Small intestine (tissue), 7 donors: ENCODE measurements around the gene SLC16A8. TPM values are rescaled to one million over a fixed set of nuclear protein-coding genes. Genes with fewer than 3 reads are reported as not detected.

Experiments used
- DNase-seq, 2 donors: peaks; one replicate each; pipeline versions ENCODE4 v3.0.0 to v3.0.0-alpha.2; 2013
- FAIRE-seq: peaks from 2 replicates; lab custom pipeline; 2012; peaks lifted over from hg19 to GRCh38; lab: Jason Lieb, UNC
- H3K27ac ChIP-seq, 3 donors: one replicate each; pipeline ENCODE4 v1.5.1; 2013; ENCODE audit warnings: low read length in 2 of 3, mild to moderate bottlenecking in 2 of 3, control low read depth in 1 of 3, inconsistent platforms in 1 of 3, low read depth in 1 of 3, moderate library complexity in 1 of 3
- H3K27me3 ChIP-seq, 3 donors: one replicate each; pipeline ENCODE4 v1.6.1; 2013; ENCODE audit warnings: low read length in 3 of 3, inconsistent platforms in 1 of 3; ENCODE audit not compliant: control insufficient read depth in 3 of 3, insufficient read depth in 3 of 3
- H3K36me3 ChIP-seq, 3 donors: one replicate each; pipeline ENCODE4 v1.6.1; 2013; ENCODE audit warnings: low read length in 3 of 3, inconsistent platforms in 1 of 3, low read depth in 1 of 3, mild to moderate bottlenecking in 1 of 3, moderate library complexity in 1 of 3; ENCODE audit not compliant: control insufficient read depth in 3 of 3, insufficient read depth in 2 of 3
- H3K4me1 ChIP-seq, 3 donors: one replicate each; pipeline ENCODE4 v1.6.1; 2013; ENCODE audit warnings: low read length in 2 of 3, inconsistent platforms in 1 of 3, low read depth in 1 of 3, mild to moderate bottlenecking in 1 of 3, moderate library complexity in 1 of 3; ENCODE audit not compliant: control insufficient read depth in 3 of 3, insufficient read depth in 2 of 3
- H3K4me3 ChIP-seq, 3 donors: one replicate each; pipeline ENCODE4 v1.5.1; 2013; ENCODE audit warnings: low read length in 3 of 3, control low read depth in 1 of 3, inconsistent platforms in 1 of 3, low read depth in 1 of 3, mild to moderate bottlenecking in 1 of 3, moderate library complexity in 1 of 3
- H3K9me3 ChIP-seq, 2 donors: one replicate each; pipeline ENCODE4 v1.6.1; 2013; ENCODE audit warnings: low read depth in 1 of 2, low read length in 1 of 2; ENCODE audit not compliant: control insufficient read depth in 2 of 2, insufficient read depth in 1 of 2
- WGBS, 3 donors: extraction: QIAGEN DNeasy Blood & Tissue Kit; methylation state at CpG; one replicate each; pipeline ENCODE4 v1.1.7; 2013; 5-methylcytosine and 5-hydroxymethylcytosine counted together
- polyA plus RNA-seq, 4 donors: library from polyadenylated mRNA; stranded (reverse) in 3 of 4; unstranded in 1 of 4; fragments of 200-250 nt in 3 of 4; fragments of 120-200 nt in 1 of 4; gene quantifications; one replicate each; pipeline versions ENCODE4 v1.2.1 to v1.2.3, GENCODE V29; 2013
- donor health status: healthy with polysubstance abuse.
- donor health status: control.
- donor health status: control.
- donor health status: Bipolar disorder and iron deficiency.
- donor health status: healthy.

SLC16A8 gene
- polyA plus RNA-seq, 4 donors = 0.37 to 1.7 TPM; not detected in 2

DNA sequence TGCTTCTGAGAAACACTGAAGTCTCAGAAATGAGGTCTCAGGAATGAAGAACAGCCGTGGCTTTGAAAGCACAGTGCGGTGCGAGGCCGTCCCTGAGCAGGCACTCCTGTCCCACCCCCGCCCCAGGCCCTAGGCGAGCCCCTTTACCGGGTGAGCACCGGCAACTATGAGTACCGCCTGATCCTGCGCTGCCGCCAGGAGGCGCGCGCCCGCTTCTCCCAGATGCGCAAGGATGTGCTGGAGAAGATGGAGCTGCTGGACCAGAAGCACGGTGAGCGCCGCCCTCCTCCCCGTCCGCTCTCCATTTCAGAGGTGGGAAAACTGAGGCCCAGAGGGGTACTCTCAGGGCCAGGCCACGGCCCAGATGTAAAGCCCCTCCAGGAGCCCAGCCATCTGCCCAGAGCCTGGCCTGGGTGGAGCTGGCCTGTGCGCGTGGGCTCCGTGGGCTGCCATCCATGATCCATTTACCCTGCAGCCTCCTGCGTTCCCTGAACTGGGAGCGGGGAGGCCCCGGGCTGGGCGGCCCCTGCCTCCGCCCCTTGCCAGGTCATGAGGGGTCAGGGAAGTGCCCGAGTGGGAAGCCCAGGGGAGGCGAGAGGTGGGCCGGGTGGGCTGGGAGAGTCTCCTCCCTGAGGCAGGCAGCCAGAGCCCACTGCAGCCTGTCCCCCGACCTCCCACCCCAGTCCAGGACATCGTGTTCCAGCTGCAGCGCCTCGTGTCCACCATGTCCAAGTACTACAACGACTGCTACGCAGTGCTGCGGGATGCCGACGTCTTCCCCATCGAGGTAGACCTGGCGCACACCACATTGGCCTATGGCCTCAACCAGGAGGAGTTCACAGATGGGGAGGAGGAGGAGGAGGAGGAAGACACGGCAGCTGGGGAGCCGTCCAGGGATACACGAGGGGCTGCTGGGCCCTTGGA is 9.5 kb downstream of the SLC16A8 start:
- no peak for FAIRE-seq
- H3K27me3 ChIP-seq = no peaks in the 10 kb centered on the region

DNA sequence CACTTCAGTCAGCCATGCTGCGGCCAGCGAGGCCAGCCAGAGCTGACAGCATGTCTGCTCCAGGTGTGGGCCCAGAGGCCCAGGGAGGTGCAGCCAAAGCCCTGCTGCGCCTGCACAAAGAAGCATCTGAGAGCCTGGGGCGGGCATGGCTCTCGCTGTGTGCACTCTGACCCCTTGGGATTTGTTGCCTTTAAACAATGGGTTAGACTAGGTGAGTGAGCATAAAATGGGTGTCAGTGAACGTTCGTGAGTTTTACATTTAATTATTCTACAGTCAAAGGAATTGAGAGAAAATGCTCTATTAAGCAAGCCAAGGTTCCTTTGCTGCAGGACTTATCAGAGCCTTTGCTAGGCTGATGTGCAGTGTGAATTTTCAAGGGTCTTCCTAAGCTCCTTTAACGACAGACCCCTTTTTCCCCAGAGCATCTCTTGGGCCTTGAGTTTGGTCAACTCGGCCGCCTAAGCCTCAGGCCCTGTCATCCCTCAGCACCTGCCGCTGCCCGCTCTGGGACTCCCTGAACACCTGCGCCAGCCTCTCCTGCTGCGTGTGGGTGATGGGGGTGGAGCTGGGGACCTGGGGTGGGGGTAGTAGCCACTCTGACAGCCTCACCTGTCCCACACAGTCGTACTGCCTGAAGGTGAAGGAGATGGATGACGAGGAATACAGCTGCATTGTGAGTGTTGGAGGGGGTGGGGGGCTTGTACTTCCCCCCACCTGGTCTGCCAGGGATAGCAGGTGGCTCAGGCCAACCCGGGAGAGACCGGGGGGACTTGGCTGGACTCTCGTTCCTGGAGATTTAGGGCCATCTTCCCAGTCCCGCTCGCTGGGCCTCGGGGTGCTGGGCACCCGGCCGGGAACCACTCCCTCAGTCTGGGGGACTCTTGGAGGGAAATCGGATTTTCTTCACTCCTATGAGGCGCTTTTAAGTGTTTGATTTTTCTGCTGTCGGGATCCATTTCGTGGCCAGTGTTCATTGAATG is 10.5 kb downstream of the SLC16A8 start:
- WGBS, 3 donors = 91 to 95% (median 93%) methylated on average over 28 of the region's 28 CpGs
- no peak for FAIRE-seq

More for the DNA sequence above, 9.5 kb downstream of the SLC16A8 start:
- Histone ChIP-seq H3K9me3 (no peaks in the 10 kb centered on the region), H3K27ac (no peak overlapping the region), H3K4me1 (no peaks in the 10 kb centered on the region), H3K4me3 (no peak overlapping the region), H3K36me3 (peaks cover 5 to 84% (median 6%) of the 10 kb centered on the region in 3 donors)
- WGBS, 3 donors = 90 to 93% (median 92%) methylated on average over 45 to 47 of the region's 47 CpGs
- DNase-seq = peak in 1 of 2 donors; percentile 59

DNA sequence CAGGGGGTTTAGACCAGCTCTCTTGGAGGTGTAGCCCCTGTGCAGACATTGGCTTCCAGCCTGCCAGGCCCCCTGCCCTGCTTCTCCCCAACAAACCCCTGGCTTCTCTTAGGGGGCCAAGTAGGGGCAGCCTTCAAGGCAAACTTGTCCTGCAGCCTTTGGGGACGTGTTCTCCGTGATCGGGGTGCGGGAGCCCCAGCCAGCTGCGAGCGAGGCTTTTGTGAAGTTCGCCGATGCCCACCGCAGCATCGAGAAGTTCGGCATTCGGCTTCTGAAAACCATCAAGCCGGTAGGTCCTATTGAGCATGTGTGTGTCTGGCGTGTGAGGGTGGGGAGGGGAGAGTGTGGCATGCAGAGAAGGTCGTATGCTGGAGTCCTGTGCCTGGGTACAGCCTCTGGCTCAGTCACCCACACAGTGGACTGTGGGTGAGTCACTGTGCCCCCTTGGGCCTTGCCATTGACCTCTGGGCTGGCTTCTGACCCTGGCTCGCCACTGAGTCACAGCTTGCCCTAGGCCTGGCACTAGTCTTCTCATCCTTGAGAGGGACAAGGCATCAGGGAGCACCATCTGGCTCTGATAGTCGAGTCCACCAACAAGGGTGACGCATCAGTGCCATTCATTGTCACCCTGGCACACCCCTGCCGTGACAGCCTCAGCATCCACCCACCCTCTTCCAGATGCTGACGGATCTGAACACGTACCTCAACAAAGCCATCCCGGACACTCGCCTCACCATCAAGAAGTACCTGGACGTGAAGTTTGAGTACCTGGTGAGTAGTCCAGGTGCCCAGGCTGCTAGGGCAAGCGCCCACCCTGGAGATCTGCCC is 11.4 kb downstream of the SLC16A8 start:
- Histone ChIP-seq H3K4me3 (no peak overlapping the region), H3K9me3 (no peaks in the 10 kb centered on the region), H3K36me3 (peaks cover 5 to 90% (median 6%) of the 10 kb centered on the region in 3 donors), H3K4me1 (peaks cover 0 to 17% (median 0%) of the 10 kb centered on the region in 3 donors), H3K27ac (no peak overlapping the region), H3K27me3 (no peaks in the 10 kb centered on the region)
- no peak for DNase-seq
- WGBS, 3 donors = 94 to 95% (median 95%) methylated on average over 25 of the region's 25 CpGs
- FAIRE-seq = no peak

More for the DNA sequence above, 10.5 kb downstream of the SLC16A8 start:
- Histone ChIP-seq H3K4me3 (no peak overlapping the region), H3K36me3 (peaks cover 5 to 88% (median 6%) of the 10 kb centered on the region in 3 donors), H3K27ac (no peak overlapping the region), H3K27me3 (no peaks in the 10 kb centered on the region), H3K9me3 (no peaks in the 10 kb centered on the region), H3K4me1 (peaks cover 0 to 8% (median 0%) of the 10 kb centered on the region in 3 donors)
- no peak for DNase-seq

DNA sequence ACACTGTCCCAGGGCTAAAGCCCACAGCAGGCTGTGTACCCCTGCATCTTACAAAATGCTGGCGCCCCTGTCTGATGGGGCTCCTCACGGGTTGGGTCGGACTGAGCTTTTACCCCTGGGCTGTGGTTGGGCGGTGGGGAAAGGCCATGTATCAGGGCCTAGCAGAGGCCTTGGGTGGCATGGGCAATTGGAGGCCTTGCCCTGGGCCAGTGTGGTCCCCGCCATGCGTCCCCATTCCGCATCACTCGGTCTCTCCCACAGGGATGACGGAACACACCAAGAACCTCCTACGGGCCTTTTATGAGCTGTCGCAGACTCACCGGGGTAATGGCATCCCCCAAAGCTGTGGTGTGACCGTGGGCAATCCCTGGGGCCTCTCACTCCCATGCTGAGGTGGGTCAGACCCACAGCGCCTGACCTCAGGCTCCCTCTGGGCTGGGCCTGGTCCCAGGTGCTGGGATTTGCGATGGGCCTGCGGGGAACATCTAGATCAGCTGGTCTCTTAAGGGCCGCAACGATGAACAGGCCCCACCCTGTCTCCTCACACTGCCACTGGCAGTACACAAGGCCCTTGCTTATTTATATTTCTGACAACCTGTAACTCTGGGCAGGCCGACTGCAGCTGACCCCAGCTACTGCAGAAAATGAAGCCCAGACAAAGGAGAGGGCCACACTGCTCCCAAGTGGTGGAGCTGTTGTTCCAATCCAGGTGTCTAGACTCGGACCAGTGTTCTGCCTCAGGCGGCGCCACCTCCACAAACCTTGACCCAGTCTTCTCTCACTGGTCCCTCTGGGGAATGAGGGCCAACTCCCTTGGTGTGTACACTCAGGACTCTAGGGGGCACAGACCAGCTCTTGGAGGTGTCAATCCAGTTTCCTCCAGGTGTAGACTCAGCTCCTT is 12.3 kb downstream of the SLC16A8 start:
- no peaks in the 10 kb centered on the region for H3K9me3 ChIP-seq
- DNase-seq (no peak), FAIRE-seq (no peak)
- no peaks in the 10 kb centered on the region for H3K27me3 ChIP-seq
- no peak overlapping the region for H3K4me3 ChIP-seq
- H3K4me1 ChIP-seq = peaks cover 0 to 23% (median 0%) of the 10 kb centered on the region in 3 donors
- peaks cover 5 to 93% (median 8%) of the 10 kb centered on the region in 3 donors for H3K36me3 ChIP-seq
- no peak overlapping the region for H3K27ac ChIP-seq
- 89 to 93% (median 90%) methylated on average over 22 of the region's 22 CpGs for WGBS, 3 donors

DNA sequence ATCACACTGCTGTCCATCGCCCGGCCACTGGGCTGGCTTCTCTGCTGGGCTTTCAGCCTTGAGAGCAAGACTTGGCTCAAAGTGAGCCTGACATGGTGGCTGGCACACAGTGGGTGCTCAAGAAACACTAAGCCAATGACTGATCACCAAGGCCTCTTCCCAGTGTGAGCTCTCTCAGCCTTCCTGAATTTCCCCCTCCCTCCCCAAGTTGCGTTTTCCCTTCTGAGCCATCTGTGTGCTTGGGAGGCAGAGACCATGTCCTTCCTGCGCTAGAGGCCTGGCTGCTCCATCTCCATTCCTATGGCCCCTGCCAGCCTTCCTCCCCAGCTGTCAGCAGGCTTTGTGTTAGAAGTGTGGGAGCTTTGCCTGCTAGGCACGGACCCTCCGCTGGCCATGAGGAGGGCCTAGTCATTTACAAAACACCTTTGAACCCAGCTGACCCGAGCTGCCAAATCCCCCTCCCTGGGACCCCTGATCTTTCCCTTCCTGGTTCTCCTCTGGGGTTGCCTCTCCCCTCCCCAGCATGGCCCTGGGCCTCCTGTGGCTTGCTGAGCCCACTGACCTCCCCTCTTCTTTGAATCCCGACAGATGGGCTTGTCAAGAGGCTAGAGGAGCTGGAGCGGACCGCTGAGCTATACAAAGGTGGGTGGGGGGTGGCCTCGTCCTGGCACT is 13.6 kb downstream of the SLC16A8 start:
- Histone ChIP-seq H3K9me3 (no peaks in the 10 kb centered on the region), H3K27me3 (no peaks in the 10 kb centered on the region), H3K36me3 (peaks cover 10 to 96% (median 12%) of the 10 kb centered on the region in 3 donors), H3K4me3 (no peak overlapping the region), H3K4me1 (peaks cover 0 to 23% (median 0%) of the 10 kb centered on the region in 3 donors), H3K27ac (peak overlapping the region in 2 of 3 donors; percentile 33 to 46)
- DNase-seq (no peak), FAIRE-seq (no peak)
- 86 to 96% (median 95%) methylated on average over 11 of the region's 11 CpGs for WGBS, 3 donors

DNA sequence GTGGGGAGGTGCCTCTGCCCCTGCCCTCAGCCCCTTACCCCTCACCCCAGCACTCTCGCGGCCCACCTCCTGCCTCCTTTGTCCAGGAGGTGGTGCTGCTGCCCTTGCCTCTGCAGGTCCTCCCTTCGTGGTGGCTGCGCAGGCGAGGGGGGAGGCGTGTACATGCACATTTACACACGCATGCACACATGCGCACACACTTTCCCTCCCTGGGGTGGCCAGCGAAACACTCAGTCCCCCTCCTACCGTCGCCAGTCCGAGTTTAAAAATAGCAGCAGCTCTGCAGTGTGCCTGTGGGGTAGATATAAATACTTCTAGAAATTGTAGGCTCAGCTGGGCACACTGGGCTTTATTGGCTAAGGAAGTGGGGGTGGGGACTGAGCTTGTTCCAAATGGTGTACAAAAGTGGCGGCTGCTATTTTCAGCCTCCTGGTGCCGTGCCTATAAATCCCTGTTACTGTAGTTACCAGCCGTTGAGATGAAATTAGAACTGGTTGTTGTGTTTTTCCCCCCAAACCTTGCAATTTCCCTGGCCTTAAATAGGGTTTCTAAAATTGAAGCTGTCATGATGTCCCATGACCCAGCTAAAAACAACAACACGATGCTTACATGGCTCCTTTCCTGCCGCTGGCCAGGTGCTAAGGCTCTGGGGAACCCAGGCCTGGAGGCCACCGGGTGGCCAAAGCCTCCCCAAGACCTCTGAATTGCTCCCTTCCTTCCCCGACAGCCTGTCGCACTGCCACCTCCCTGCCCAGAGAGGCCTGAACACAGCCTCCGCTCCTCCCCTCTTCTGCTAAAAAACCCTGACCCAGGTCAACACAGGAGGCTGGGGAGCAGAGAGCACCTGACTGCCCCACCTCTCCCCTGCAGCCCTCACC is 14.4 kb downstream of the SLC16A8 start:
- Histone ChIP-seq H3K36me3 (peaks cover 12 to 96% (median 15%) of the 10 kb centered on the region in 3 donors), H3K27ac (peak overlapping the region in 2 of 3 donors; percentile 33 to 46), H3K4me3 (no peak overlapping the region), H3K4me1 (peaks cover 0 to 23% (median 0%) of the 10 kb centered on the region in 3 donors), H3K27me3 (no peaks in the 10 kb centered on the region), H3K9me3 (no peaks in the 10 kb centered on the region)
- WGBS, 3 donors = 77 to 92% (median 88%) methylated on average over 21 of the region's 21 CpGs
- FAIRE-seq (no peak), DNase-seq (no peak)
